GM19372 (cell line): ENCODE measurements around the gene MPPED1.

ENCODE experiments used
- ATAC-seq: cut with Tn5 transposase; IDR thresholded peaks from one replicate; pipeline ENCODE4 v1.9.1; 2021; ENCODE audit warnings: mild to moderate bottlenecking, low read depth, moderate library complexity; ENCODE audit not compliant: unreplicated experiment

Gene MPPED1

GRCh38 chr22:43391306-43391705 is 20.5 kb upstream of the MPPED1 start:
- ATAC-seq: no peak

- ATAC-seq: no peak
These were observed 19.3 kb upstream of the MPPED1 start for GRCh38 chr22:43392385-43392989.

GRCh38 chr22:43393132-43393843 is 18.5 kb upstream of the MPPED1 start:
- ATAC-seq: no peak

- no peak for ATAC-seq
These were observed 17.9 kb upstream of the MPPED1 start for GRCh38 chr22:43393844-43394474.

- no peak for ATAC-seq
These were observed 16.6 kb upstream of the MPPED1 start for GRCh38 chr22:43395086-43395695.

GRCh38 chr22:43396321-43396933 is 15.4 kb upstream of the MPPED1 start:
- ATAC-seq: no peak

- no peak for ATAC-seq
These were observed 14.8 kb upstream of the MPPED1 start for GRCh38 chr22:43396934-43397457.

GRCh38 chr22:43397766-43398165 is 14.0 kb upstream of the MPPED1 start:
- no peak for ATAC-seq

GRCh38 chr22:43398246-43398645 is 13.6 kb upstream of the MPPED1 start:
- no peak for ATAC-seq

GRCh38 chr22:43398910-43399309 is 12.9 kb upstream of the MPPED1 start:
- ATAC-seq: no peak

- no peak for ATAC-seq
These were observed 12.4 kb upstream of the MPPED1 start for GRCh38 chr22:43399338-43399979.

GRCh38 chr22:43399980-43400358 is 11.8 kb upstream of the MPPED1 start:
- ATAC-seq: no peak

GRCh38 chr22:43400449-43400848 is 11.4 kb upstream of the MPPED1 start:
- no peak for ATAC-seq

GRCh38 chr22:43401233-43401632 is 10.6 kb upstream of the MPPED1 start:
- no peak for ATAC-seq

GRCh38 chr22:43401661-43402060 is 10.2 kb upstream of the MPPED1 start:
- ATAC-seq: no peak

- ATAC-seq: no peak
These were observed 9.7 kb upstream of the MPPED1 start for GRCh38 chr22:43402128-43402527.

- ATAC-seq: no peak
These were observed 7.0 kb upstream of the MPPED1 start for GRCh38 chr22:43404673-43405385.

- no peak for ATAC-seq
These were observed 5.5 kb upstream of the MPPED1 start for GRCh38 chr22:43406186-43406790.

- no peak for ATAC-seq
These were observed 4.2 kb upstream of the MPPED1 start for GRCh38 chr22:43407591-43407990.
